Pancreas (tissue), 10 donors: Measurements from ENCODE around the gene ACAT2. TPM values are rescaled to one million over a fixed set of nuclear protein-coding genes. Genes with fewer than 3 reads are reported as not detected.

Experiments used
- ATAC-seq, 4 donors: fragments of 200-7000 bp; cut with Tn5 transposase; one replicate each; pipeline versions ENCODE4 v1.8.0 to v1.9.1; 2020; ENCODE audit warnings: mild to moderate bottlenecking in 4 of 4, moderate library complexity in 4 of 4
- DNase-seq, 6 donors: peaks; one replicate each; pipeline ENCODE4 v3.0.0-alpha.2; 2020
- FAIRE-seq: peaks from 2 replicates; lab custom pipeline; 2012; peaks lifted over from hg19 to GRCh38; lab: Jason Lieb, UNC
- H3K27ac ChIP-seq, 4 donors: fragments of 200-600 bp; sonication (generic); 1 replicate in 3 of 4; 2 replicates in 1 of 4; pipeline versions ENCODE4 v1.5.0 to v1.8.0; 2020
- H3K27me3 ChIP-seq, 4 donors: fragments of 200-600 bp; one replicate each; pipeline ENCODE4 v1.8.0; 2021
- H3K36me3 ChIP-seq, 3 donors: fragments of 200-600 bp; sonication (generic) in 1 of 3; one replicate each; pipeline versions ENCODE4 v1.5.0 to v1.8.0; 2020 to 2021
- H3K4me1 ChIP-seq, 3 donors: fragments of 200-600 bp; one replicate each; pipeline ENCODE4 v1.8.0; 2021
- H3K4me3 ChIP-seq, 4 donors: fragments of 200-600 bp; sonication (generic) in 2 of 4; one replicate each; pipeline versions ENCODE4 v1.5.0 to v1.8.0; 2020 to 2021
- H3K9me3 ChIP-seq, 4 donors: fragments of 200-600 bp; one replicate each; pipeline ENCODE4 v1.8.0; 2021
- CTCF ChIP-seq, 4 donors: fragments of 200-600 bp; sonication (generic) in 3 of 4; IDR thresholded peaks; one replicate each; pipeline versions ENCODE4 v1.5.0 to v1.8.0; 2021; ENCODE audit warnings: antibody characterized with exemption in 4 of 4
- WGBS, 2 donors: extraction: QIAGEN DNeasy Blood & Tissue Kit; methylation state at CpG; one replicate each; pipeline ENCODE4 v1.1.7; 2013; 5-methylcytosine and 5-hydroxymethylcytosine counted together
- intact Hi-C, 3 donors: fragments of 100-400 bp; cut with DNase I; formaldehyde crosslinking; loops; one replicate each; pipeline versions ENCODE4 v1.11.1 to v1.14.2; 2022
- polyA plus RNA-seq, 2 donors: library from polyadenylated mRNA; stranded (reverse); fragments of 200-250 nt; gene quantifications; one replicate each; pipeline ENCODE4 v1.2.3, GENCODE V29; 2013
- total RNA-seq, 6 donors: library from RNA; stranded (reverse); fragmentation: NEBNext Ultra II Directional in 4 of 6; extraction: Animal tissue kit (Norgen Biotek cat#: 25700) in 4 of 6; gene quantifications; one replicate each; pipeline versions ENCODE4 v1.2.1 to v1.2.4, GENCODE V29; 2021 to 2023
- donor health status: healthy with polysubstance abuse.
- donor health status: DM: no; HTN: no; CAD: no; lungs with moderate emphysema.
- donor health status: DM: no; HTN: no; CAD: no.
- donor health status: control.
- donor health status: control.
- donor health status: Bipolar disorder and iron deficiency.
- donor health status: DM: yes; HTN: yes; CAD: no.
- donor health status: DM: no; HTN: no; CAD: no.
- donor health status: DM: no; HTN: no; CAD: no.
- donor health status: DM: yes; HTN: yes; CAD: no.

Gene ACAT2
- total and polyA plus RNA-seq, 8 donors, result 3.3 to 10.1 (median 7.4) TPM

DNA sequence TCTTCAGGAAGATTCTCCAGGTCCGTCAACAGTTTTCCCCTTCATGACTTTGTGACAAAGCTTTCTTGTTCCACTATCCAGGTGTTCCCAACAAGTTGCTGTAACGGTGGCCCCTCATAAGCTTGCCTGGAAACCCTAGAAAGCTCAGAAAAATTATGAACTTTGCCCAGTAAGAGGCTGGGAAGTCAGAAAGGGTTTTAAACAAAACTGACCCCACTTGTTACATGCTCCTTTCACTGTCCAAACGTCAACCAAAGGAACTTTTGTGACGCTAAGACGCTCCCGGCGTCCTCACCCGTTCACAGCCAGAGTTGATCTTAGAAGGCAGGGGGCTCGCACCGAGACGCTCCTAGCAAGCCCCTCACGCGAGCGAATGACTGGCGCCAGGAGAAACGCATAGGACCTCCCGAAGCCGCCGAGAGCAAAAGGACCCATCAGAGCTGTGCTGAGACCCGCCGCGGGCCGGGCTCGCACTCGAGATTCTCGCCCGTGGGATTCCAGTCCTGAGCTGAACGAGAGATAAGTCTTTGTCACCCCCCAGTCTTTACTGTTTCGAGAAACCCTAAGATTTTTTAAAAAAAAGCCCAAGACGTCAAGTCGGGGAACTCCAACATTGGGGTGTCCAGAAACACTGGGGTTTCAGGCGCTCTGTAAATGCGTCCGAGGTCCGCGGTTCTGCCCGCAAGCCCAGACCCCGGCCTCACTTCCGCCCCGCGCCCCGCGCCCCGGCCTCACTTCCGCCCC is 544 bp upstream of the ACAT2 start:
- Histone ChIP-seq H3K27me3 (no peaks in the 10 kb centered on the region), H3K27ac (peak overlapping the region; percentile 89 to 95 (median 91)), H3K9me3 (no peaks in the 10 kb centered on the region), H3K4me1 (no peaks in the 10 kb centered on the region), H3K36me3 (peaks cover 0 to 3% (median 0%) of the 10 kb centered on the region in 3 donors), H3K4me3 (peak overlapping the region; percentile 57 to 94 (median 68))
- intact Hi-C loops, result no loop called here
- TF ChIP-seq CTCF (IDR thresholded peaks at IDR 0.05), result no peak
- no peak for ATAC-seq
- WGBS, 2 donors, result 2 to 7% methylated on average over 40 to 45 of the region's 45 CpGs
- no peak for FAIRE-seq
- peak in 5 of 6 donors; percentile 29 to 68 (median 31) for DNase-seq

- no peaks in the 10 kb centered on the region for H3K9me3 ChIP-seq
- H3K27me3 ChIP-seq, result no peaks in the 10 kb centered on the region
- H3K27ac ChIP-seq, result peak overlapping the region; percentile 89 to 95 (median 91)
- H3K4me1 ChIP-seq, result no peaks in the 10 kb centered on the region
- H3K36me3 ChIP-seq, result no peaks in the 10 kb centered on the region
- 9 to 12% methylated on average over 16 of the region's 16 CpGs for WGBS, 2 donors
- ATAC-seq (peak in 3 of 4 donors; percentile 1 to 15 (median 14)), FAIRE-seq (no peak), DNase-seq (peak in 2 of 6 donors; percentile 21 to 70)
- intact Hi-C loops, result no loop called here
- TF ChIP-seq CTCF (IDR thresholded peaks at IDR 0.05), result no peak
- peak overlapping the region; percentile 57 to 94 (median 68) for H3K4me3 ChIP-seq
Measured at GRCh38 chr6:159762681-159763293, 942 bp downstream of the ACAT2 start.

DNA sequence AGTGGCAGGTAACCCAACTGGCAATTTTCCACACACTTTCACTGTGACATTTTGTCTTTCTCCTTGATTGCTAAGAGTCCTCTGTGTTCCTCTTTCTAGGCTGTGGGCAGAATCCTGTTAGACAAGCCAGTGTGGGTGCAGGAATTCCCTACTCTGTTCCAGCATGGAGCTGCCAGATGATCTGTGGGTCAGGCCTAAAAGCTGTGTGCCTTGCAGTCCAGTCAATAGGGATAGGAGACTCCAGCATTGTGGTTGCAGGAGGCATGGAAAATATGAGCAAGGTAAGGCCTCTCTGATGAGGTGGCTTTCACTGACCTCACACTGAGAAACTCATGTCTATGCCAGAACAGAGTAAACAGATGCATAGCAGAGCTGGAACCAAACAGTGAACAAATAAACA is 5.1 kb downstream of the ACAT2 start:
- no peak for TF ChIP-seq CTCF (IDR thresholded peaks at IDR 0.05)
- Histone ChIP-seq H3K9me3 (no peaks in the 10 kb centered on the region), H3K27me3 (no peaks in the 10 kb centered on the region), H3K36me3 (peaks cover 0 to 8% (median 0%) of the 10 kb centered on the region in 3 donors), H3K4me3 (no peak overlapping the region), H3K27ac (no peak overlapping the region), H3K4me1 (no peaks in the 10 kb centered on the region)
- DNase-seq (no peak), FAIRE-seq (no peak), ATAC-seq (no peak)
- intact Hi-C loops, result no loop called here

DNA sequence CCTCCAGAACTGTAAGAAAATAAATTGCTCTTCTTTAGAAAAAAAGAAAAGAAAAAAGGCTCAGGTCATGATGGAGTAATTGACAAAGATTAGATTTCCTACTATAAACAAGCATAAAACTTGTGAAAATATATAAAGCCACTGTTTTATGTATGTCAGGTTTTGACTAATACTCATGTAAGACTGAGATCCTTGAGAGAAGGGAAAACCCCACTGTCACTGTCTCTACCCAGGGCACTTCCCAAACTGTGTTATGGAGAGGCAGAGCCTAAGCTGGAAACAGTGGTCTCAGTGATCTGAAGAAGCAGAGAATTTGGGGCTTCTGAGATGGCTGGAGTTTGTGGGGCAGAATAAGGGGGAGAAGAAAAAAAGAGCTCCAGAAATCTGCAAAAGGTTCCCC is 7.6 kb downstream of the ACAT2 start:
- no peak for ATAC-seq

More for the DNA sequence above, 7.6 kb downstream of the ACAT2 start:
- Histone ChIP-seq H3K4me1 (no peaks in the 10 kb centered on the region), H3K9me3 (no peaks in the 10 kb centered on the region), H3K27ac (no peak overlapping the region), H3K4me3 (no peak overlapping the region), H3K36me3 (peaks cover 0 to 8% (median 0%) of the 10 kb centered on the region in 3 donors), H3K27me3 (no peaks in the 10 kb centered on the region)
- intact Hi-C loops, result no loop called here
- DNase-seq (no peak), FAIRE-seq (no peak)
- no peak for TF ChIP-seq CTCF (IDR thresholded peaks at IDR 0.05)
